HG02840 (cell line): ENCODE data around the gene TPGS1.

Experiments
- ATAC-seq: cut with Tn5 transposase; IDR thresholded peaks from one replicate; pipeline ENCODE4 v1.9.1; 2021; ENCODE audit warnings: mild to moderate bottlenecking, moderate library complexity, moderate number of reproducible peaks; ENCODE audit not compliant: unreplicated experiment, low FRiP score

The TPGS1 gene

DNA sequence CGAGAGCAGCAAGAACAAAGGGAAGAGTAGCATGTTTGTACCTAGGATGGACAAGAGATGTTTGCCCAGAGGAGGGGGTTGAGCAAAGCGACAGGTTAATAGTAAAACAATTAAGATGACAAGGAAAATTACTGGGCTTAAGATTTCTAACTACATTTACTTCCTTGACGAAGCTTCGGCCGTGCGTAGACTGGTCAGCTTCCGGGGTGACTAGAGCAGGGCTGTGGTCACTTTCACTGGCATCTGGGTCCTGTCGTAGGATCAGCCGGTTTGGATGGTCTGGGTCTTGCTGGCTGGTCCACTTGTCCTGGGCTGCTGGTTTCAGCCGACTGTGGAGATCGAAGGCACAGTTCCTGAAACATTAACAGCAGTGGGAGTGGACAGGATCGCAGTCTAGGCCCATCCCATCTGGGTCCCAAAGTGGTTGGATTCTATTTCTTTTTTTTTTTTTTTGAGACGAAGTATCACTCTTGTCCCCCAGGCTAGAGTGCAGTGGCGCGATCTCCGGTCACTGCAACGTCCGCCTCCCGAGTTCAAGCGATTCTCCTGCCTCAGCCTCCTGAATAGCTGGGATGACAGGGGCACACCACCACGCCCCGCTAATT lies 60.1 kb downstream of the TPGS1 start:
- ATAC-seq: no peak
